Kidney capillary endothelial cell (primary cell): ENCODE measurements around the gene ACCS.

ENCODE experiments used
- DNase-seq: peaks from one replicate; pipeline ENCODE4 v3.0.0-alpha.2; 2018; ENCODE audit warnings: low spot score

ACCS gene

DNA sequence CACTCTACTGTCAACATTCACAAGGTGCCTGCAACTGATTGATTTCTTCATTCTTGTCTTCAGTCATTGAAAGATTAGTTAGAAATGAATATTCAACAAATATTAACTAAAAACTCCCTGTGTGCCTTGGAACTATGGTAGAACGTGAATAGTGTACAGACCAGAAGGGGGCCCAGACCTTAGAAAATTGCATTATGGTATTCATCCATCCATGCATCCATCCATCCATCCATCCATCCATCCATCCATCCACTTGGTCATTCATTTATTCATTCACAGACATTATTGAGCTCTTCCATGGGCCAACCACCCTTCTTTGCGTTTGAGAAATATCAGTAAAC lies 28.4 kb upstream of the ACCS start:
- DNase-seq = no peak

DNA sequence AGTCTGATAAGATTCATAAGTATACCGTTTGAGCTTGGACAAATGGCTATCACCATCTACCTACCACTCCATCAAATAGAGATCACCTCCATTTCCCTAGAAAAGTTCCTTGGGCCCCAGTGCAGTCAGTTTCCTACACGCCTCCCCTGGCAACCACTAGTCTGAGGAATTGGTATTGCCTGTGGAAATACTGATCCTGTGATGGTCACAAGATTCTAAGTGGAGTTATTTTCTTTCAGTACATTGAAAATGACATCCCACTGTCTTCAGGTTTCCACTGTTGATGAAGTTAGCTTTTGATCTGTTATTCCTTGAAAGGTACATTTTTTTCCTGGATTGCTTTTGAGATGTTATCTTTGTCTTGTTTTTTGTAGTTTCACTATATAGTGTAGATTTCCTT lies 22.9 kb upstream of the ACCS start:
- DNase-seq = no peak

GRCh38 chr11:44046182-44046581 lies 19.9 kb upstream of the ACCS start:
- no peak for DNase-seq

DNA sequence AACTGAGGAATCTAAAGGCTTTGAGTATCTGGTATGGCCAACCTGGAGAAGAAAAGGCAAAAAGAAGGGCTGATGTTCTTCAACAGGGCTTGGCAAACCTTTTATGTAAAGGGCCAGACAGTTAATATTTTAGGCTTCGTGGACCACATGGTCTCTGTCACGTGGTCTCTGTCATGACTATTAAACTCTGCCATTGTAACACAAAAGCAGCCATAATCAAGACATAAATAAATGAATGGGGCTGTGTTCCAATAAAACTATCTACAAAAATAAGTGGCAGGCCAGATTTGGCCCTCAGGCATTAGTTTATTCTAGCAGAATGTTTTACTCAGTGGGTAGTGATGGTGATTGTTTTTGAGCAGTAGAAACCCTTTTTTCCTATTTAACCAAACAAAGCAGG lies 18.8 kb upstream of the ACCS start:
- DNase-seq = no peak

DNA sequence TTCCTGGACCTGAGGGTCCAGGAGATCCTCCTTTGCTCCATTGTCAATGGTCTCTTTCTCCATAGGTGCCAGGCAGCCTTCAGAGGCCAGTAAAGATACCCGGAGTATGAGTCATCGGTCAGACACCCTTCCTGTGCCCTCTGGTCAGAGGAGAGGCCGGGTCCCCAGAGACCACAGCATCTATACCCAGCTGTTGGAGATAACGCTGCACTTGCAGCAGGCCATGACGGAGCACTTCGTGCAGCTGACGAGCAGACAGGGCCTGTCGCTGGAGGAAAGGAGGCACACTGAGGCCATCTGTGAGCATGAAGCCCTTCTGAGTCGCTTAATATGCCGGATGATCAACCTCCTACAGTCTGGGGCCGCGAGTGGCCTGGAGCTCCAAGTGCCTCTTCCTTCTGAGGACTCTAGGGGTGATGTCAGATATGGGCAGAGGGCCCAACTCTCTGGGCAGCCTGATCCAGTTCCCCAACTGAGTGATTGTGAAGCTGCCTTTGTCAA lies 18.1 kb upstream of the ACCS start, which contains the start of gene ACCSL:
Gene ACCSL, plus strand, starts transcription at position 51 of the 501 bp plus-strand sequence. Its CDS starts 56 bp downstream, at position 107.
- DNase-seq = no peak

GRCh38 chr11:44049832-44050231 lies 16.2 kb upstream of the ACCS start:
- DNase-seq = no peak

GRCh38 chr11:44051171-44051570 lies 14.9 kb upstream of the ACCS start:
- DNase-seq = no peak

GRCh38 chr11:44057340-44057739 lies 8.7 kb upstream of the ACCS start:
- DNase-seq = no peak

DNA sequence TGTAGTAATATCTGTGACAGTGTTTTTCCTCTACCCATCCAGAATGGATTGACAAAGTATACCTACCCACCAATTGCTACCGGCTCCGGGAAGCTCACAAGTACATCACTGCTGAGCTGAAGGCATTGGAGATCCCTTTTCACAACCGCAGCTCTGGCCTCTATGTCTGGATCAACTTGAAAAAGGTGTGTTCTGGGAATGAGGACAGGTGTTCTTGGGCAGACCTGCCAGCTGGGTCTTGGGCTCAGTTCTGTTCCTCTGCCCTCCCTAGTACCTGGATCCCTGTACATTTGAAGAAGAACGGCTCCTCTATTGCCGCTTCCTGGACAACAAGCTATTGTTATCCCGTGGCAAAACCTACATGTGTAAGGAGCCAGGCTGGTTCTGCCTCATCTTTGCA lies 7.8 kb upstream of the ACCS start:
- DNase-seq = no peak

GRCh38 chr11:44065161-44065661 lies 859 bp upstream of the ACCS start:
- no peak for DNase-seq

DNA sequence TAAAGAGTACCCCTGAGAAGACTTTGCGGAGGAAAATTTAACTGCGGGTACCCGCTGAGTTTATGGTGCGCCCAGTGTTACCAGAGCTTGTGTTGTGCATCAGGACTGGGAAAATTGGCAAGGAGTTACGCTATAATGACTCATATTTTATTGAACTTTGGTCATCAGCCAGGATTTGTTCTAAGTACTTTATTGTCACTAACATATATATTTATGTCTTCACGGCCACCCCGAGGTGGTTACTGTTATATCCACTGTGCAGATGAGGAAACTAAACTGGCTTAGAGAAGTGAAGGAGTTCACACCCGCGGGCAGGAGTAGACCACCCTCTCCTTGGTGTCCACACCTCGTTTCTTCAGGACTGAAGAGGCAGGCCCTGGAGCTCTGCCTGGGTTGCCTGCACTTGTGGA lies 667 bp downstream of the ACCS start:
- DNase-seq = peak; percentile 61

DNA sequence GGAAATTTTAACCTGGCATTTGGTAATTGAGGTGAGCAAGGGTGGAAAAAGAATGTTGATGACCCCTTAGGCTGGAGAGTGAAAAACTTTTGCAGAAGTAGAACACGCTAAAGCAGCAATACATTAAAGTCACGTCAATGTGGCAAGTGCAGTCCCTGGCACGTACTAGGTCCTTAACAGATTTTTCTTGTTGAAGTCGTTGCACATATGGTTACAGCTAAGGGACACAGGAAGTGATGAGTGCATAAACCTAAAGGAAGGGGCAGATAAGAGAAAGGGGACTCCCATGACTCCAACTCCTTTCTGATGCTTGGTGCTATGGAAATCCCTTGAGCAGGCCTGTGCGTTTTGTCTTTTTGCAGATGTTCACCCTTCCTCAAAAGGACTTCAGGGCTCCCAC lies 1.2 kb downstream of the ACCS start:
- DNase-seq = no peak

GRCh38 chr11:44068180-44068579 lies 2.1 kb downstream of the ACCS start:
- DNase-seq = no peak

DNA sequence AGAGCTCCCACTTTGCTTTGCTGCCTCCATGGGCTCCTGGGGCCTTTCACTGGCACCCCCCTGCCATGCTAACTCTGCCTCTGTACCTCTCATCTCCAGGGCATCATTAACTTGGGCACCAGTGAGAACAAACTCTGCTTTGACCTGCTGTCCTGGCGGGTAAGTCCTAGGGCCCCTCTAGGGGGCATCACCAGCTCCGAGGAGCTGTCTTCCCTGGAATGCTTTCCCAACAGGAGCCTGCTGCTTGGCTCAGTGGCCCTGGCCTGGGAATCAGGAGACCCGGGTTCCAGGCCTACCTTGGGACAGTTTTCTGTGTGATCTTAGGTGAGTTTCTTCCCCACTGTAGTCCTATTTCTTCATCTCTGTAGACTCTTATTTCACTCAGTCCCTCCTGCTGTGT lies 5.1 kb downstream of the ACCS start:
- DNase-seq = no peak

DNA sequence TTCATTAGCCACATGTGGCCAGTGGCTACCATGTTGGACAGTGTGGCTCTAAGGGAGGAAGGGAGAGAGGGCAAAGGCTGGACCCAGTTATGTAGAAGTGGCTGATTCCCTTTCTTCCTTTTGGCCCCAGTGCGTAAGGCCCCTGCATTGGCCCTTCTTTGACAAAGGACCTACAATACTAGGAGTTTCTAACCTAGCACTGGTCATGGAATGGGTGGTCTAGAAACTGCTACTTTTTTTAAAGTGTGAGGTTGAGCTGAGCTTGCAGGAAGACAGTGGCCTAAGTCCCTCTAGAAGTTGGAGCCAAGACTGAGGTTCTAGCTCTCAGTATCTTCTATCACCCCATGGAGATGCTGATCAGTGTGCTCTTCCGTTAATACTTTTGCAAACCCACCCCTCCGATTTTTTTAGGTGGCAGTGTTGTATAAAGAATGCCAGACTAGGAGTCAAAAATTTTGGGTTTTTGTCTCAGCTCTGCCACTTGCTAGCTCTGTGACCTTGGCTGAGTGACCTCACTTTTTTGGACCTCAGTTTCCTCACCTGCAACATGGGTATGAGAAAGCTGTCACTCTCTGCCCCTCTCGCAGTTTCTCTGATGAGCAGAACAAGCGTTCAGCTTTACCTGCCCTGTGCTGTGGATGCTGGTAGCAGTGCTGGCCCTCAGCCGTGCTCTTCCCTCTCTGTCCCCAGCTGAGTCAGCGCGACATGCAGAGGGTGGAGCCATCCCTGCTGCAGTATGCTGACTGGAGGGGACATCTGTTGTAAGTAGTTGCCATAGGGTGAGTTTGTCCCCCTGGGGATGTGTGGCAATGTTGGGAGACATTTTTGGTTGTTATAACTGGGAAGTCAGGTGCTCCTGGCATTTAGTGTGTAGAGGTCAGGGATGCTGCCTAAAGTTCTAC lies 6.9 kb downstream of the ACCS start:
- DNase-seq = no peak

- no peak for DNase-seq
These were observed 12.7 kb downstream of the ACCS start for GRCh38 chr11:44078794-44079193.

DNA sequence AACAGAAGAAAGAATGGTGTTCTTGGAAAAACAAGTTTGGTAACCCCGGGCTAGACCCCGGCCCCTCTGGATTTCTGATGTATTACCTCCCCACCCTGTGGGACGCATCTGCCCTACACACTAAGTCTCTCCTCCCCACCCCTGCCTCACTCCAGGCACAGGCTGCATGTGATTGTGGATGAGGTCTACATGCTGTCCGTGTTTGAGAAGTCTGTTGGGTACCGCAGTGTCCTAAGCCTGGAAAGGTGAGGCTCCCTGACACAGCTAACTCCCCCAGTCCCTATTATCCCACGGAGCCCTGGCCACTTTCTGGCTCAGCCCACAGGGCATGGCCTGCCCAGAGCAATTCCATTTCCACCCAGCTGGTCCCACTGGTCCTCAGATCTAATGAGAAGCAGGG lies 13.3 kb downstream of the ACCS start:
- no peak for DNase-seq

- DNase-seq = no peak
These were observed 14.9 kb downstream of the ACCS start for GRCh38 chr11:44080951-44081350.

GRCh38 chr11:44082645-44083044 lies 16.6 kb downstream of the ACCS start:
- DNase-seq = no peak

GRCh38 chr11:44083433-44083832 lies 17.4 kb downstream of the ACCS start:
- no peak for DNase-seq

DNA sequence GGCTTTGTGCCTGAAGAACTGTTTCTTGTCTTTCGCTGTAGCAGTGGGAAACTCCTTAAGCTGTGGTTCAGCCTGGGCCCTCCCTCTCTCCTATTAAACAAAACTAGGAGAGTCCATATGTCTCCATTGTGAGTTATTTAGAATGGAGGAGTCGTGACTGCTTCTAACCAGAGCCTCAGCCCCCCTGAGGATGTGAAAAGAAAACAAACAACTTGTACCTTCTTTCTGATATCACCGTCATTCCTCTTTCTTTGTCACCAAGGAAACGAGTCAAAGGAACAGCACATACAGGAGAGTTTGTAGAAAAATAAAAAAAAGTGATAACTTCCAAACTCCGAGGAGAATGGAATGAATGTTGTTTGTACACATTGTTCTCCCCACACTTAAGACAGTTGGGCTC lies 17.8 kb downstream of the ACCS start:
- no peak for DNase-seq

DNA sequence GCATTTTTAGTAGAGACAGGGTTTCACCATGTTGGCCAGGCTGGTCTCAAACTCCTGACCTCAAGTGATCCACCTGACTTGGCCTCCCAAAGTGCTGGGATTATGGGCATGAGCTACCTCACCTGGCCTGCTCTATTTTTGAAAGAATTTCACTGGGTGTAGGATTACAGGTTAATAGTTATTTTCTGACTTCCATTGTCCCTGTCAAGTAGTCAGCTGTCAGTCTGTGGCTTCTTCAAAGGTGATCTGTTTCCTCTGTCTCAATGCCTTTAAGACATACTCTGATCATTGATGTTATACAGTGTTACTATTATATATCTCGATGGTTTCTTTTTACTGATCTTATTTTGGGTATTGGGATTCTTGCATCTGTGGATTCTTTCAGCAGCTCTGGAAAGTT lies 19.3 kb downstream of the ACCS start:
- no peak for DNase-seq

DNA sequence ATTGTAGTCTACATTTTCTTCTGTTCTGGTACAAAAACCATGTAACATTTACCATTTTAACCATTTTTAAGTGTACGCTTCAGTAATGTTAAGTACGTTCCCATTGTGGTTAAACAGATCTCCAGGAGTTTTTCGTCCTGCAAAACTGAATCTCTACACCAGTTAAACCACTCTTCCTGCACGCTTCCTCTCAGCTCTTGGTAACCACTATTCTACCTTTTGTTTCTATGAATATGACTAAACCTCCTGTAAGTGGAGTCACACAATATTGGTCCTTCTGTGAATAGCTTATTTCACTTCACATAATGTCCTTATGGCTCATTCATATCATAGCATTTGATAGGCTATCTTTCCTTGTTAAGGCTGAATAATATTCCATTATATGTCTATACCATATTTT lies 22.3 kb downstream of the ACCS start:
- no peak for DNase-seq

DNA sequence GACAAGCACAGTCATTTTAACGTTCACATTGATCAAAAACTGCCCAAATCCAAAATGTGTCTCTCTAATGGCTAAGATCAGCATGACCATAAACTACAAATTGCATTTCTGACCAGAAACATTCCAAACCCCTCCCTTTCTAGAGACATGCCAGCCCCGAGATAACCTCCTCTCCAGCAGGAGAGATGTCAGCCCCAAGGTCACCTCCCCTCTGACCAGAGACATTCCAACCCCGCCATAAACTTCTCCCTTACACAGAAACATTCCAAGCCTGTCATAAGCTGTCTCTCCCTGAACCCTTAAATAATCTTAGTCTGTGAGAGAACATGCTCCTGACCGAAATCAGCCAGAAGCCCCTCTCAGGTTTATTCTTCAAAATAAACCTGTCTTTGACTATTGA lies 22.8 kb downstream of the ACCS start:
- no peak for DNase-seq
